DMS114 treated with DMSO at 0.1 percent for 48 hours (cell line): ENCODE measurements around the gene DUS4L.
A peak's percentile ranks its signal among the peaks of the same experiment; 100 is the strongest.

Experiments
- DNase-seq: peaks from one replicate; lab custom pipeline; 2025; ENCODE audit not compliant: unreplicated experiment; lab: John Stamatoyannopoulos, UW

The DUS4L gene

DNA sequence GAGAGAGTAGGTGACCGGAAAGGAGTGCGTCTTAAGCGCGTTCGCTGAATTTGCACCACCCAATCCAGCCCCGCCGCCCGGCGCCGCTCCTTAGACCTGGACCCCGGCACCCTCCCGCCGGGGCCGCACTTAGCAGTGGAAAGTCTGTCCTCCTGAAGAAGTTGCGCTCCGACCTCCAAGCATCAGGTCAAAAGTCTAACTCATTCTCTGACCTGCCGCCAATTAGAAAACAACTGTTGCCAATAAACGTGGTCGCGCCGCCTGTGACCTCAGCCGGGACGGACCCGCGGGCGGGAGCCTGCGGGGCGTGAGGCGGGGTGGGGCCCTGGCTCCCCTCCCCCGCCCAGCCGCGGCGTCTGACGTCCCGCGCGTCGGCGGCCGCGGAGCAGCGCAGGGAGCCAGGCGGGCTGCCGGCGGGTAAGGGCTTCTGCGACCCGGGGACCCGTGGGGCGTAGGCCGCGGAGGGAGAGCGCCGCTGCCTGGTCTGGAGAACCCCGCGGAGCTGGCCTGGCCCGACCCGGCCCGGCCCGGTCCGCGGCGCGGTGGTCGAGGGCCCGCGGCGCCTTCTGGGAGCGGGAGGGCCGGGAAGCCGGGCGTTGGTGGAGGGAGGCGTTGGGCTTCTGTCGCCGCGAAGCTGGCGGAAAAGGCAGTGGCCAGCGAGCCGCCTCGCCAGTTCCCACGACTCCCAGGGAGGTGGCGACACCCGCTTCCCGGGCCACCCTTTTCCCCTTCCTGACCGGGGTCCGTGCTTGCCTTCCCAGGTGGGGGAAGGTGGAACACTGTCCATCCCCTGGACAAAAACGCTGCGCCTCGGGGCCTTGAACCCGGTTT lies 16.3 kb downstream of the DUS4L start, which contains the start of gene BCAP29:
Gene BCAP29 (plus strand): TSS at position 362 of the 831 bp plus-strand sequence. CDS start 527 bp downstream, outside the sequence.
- peak; percentile 48 for DNase-seq

DNA sequence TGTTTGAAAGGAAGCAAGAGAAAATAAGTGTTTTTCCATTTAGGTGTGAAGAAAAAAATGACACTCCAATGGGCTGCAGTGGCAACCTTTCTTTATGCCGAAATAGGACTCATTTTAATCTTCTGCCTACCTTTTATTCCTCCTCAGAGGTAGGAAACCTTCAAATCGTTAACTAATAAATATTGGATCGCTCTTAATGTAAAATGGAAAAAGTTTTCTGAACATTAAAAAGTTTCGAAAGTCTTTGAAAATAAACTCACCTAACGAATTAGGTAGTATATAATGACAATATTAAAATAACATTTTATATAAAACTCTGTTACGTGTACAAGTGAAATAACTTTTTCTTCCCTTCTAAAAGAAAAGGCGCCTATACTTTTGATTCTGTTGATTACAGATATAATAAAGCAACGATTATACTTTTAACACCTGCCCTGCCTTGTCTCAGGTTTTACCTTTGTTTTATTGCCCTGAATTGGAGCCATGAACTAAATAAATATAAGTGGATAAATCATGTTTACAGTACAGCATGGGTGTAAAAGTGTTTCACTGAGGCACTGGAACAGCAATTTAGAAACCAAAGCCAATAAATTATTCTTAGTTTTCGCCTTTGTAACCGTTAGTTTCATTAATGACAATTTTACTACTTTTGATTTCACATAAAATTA lies 17.1 kb downstream of the DUS4L start:
- DNase-seq = no peak

DNA sequence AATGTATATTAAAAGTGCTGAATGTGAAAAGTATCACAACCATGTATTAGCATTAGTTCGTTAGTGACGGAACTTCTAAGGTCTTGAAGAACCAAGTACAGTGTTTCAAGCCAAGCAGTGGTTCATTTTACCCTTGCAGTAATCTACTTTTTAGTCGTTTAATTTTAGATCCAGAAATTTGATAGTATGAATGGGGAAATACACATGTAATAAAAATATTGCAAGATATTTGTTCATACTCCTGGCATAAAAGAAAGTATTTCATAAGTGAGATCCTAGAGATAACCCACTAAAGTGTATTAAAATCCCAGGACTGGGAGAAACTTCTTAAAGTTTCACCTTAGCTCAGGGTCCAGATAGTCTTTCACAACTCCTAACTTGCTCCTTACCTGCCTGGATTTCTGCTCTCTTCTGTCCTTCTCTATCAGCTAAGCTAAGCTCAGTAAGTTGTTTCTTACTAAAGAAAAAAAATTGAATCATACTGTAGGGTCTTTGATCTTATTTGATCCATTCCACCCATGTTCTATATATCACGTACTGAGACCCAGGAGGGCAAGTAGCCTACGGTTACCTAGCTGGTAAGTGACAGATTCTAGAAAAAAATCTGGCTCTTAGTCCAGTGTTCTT lies 17.7 kb downstream of the DUS4L start:
- no peak for DNase-seq

DNA sequence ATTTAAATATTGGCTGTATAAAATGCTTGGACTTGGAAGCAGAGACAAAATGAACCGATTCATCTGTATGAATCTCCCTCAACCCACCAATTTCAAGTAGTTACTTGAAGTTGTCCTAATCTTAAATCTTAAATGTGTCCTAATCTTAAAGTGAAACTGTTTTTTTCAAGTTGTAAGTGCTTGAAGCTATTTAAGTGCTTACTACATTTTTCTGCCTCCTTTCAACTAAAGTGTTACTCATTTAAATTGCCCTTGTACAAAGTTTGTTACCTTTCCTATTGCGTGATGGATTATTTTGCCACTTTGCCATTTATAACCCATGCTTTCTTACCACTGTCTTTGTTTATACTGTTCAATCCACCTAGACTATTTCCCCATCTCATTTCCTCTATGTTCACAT lies 19.1 kb downstream of the DUS4L start:
- DNase-seq = no peak

DNA sequence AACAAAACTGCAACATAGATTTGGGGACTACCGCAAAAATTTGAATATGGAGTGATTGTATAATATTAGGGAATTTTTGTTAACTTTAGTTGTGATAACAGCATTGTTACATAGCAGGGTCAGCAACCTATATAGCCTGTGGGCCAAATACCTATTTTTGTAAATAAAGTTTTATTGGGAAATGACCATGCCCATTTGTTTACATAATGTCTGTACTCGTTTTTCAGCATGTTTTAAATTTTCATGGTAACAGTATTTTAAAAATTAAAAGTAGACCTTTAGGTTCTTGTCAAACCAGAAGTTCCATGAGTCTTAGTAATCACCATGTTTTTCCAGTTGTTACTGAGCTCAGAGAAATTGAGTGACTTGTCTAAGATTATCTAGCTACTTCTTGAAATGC lies 20.9 kb downstream of the DUS4L start:
- no peak for DNase-seq

DNA sequence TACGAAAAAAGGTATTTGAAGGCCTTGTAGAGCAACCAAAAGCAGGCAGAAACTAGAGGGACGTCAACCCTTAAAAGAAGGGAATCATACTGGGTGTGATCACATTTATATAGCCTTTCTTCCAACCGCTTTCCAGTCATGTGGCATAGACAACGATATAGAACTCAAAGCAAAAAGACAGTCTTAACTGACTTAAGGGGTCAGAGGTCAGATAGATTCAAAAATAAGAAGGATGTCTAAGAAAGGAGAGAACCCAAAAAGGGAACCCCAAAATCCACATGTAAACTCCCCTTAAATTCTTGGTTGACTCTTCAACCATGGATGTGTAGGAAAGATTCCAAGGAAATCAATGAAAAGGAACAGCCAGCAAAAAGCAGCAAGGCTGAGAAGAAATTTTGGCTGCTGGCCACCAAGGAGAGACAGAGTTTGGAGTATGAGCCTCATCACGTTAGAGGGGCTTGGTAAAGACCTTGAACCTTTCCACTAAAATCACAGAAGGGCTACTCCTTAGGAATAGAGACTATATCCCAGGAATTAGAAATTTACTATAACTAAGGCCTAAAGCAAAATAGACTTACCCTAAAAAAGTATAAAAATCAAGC lies 24.9 kb downstream of the DUS4L start:
- DNase-seq = no peak

DNA sequence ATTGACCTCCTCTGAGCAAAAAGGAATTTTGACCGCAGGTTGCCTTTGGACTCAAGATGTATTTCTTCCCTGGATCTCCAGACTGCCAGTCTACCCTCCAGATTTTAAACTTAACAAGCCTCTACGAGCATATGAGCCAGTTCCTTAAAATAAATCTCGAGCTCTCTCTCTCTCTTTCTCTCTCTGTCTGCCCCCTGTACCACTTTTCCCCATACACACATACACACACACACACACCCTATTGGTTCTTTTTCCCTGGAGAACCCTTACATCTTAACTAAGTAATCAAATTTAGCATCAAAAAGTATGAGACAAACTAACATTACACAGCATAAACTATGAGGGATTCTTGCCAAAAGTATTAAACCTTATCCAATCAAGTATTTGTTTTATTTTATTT lies 27.6 kb downstream of the DUS4L start:
- no peak for DNase-seq

DNA sequence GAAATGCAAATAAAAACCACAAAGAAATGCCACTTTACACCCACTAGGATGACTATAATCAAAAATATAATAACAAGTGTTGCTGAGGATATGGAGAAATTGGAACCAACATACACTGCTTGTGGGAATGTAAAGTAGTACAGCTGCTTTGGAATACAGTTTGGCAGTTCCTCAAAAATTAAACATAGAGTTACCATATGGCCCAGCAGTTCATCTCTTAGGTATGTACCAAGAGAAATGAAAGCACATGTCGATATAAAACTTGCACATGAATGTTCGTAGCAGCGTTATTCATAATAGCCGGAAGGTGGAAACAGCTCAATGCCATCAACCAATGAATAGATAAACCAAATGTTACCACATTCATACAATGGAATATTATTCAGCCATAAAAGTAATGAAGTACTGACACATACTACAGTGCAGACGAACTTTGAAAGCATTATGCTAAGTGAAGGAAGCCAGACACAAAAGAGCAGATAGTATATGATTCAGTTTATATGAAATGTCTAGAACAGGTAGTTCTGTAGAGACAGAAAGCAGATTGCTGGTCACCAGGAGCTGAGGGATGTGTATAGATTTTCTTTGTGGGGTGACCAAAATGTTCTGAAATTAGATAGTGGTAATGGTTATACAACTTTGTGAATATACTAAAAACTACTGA lies 28.7 kb downstream of the DUS4L start:
- no peak for DNase-seq

DNA sequence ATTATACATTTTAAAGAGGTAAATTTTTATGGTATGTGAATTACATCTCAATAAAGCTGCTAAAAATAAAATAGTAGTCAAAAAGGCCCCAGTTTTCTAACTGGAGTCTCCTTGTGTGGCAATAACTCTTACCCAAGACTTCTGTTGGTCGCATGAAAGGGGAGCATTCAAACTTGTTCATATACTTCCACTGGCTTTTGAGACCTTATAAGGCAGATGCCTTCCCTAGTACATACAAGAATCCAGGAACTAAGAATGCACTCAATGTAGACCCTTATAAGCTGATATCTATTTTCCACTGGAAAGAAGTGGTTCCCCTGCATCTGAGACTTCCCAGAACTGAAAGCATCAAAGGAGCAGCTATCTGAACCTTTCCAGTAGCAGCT lies 29.2 kb downstream of the DUS4L start:
- no peak for DNase-seq

DNA sequence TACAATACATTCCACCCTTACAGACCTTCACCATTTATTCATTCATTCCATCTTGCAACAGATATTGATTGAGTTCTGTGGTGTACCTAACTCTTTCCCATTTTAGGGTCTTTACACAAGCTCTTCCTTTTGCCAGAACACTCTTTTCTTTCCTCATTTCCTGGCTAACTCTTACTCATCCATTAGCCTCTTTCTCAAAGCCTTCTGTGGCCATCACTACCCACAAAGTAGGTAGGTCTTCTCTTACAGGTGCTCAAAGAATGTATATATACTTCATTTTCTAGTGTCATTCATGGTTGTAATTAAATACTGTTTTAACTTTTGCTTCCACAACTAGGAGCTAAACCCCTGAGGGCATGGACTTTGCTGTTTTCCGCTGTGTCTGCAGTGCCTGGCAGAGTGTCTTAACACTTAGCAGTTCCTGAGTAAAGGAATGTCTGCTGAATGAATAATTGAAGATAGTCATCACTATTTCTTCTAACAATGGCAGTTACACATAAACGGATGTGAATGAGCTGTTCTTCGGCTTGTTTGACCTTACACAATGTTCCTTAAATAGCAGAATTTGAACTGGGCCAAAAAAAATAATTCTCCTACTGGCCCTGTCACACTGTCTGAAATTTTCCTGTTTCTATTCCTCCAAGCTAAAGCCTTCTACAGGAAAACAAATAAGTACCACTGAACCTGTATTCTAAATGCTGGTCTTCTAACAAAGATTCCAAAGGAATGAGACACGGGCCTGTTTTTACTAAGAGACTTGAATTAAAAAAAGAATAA lies 31.4 kb downstream of the DUS4L start:
- DNase-seq = no peak

DNA sequence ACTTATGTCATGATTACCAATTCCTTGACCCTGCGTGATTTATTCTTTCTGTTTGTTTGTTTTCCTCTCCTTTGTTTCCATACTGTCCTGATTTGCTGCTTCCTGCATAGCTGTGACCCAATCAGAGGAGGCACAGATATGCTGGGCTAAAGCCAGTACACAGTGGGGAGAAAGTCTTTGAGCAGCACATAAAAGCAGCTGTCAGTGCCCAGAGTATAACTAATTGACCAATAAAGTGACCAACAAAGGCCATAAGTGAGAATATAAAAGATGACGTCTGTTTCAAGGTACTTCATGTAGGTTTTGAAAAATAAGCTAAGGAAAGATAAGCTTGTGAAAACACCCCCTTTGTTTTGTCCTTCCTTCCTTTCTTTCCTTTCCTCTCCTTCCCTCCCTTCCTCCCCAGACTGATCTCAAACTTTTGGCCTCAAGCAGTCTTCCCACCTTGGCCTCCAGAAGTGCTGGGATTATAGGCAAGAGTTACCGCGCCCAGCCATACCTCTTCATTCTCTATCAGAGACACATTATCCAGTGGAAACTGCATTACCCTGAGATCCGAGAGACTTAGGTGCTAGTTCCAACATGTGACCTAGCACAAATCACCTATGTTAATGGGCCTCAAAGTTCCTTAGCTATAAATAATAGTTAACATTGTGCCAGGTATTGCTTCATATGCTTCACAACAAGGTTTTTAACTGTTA lies 33.3 kb downstream of the DUS4L start:
- no peak for DNase-seq

DNA sequence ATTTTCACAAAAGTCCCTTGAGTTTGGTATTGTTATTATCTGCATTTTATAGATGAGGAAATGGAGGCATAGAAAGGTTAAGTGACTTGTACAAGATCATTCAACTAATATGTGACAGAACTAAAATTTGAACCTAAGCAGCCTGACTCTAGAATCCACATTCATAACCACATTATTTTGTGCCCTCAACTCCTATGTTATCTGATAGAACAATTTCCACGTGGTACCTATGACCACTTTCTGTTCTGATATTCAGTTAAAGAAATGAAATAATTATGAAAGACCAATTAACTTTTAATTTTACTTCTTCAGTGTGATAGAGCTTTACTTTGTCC lies 33.8 kb downstream of the DUS4L start:
- no peak for DNase-seq

DNA sequence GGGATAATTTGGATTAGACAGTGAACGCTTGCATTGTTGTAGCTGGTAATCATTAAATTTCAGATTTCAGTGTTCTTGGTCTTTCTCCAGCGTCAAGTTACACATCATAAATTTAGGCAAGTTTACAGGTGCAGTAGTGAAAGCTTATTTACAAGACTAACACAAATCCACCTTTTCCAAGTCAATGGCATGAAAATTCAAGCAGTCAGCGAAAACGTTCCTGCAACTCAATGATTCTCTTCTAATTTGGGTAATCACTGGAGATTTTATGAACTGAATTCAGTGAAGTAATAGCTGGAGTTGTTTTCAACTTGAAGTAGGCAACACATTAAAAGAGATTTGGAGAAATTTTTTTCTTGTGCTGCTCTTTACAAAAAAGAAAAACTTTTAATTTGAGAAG lies 34.2 kb downstream of the DUS4L start:
- DNase-seq = no peak

DNA sequence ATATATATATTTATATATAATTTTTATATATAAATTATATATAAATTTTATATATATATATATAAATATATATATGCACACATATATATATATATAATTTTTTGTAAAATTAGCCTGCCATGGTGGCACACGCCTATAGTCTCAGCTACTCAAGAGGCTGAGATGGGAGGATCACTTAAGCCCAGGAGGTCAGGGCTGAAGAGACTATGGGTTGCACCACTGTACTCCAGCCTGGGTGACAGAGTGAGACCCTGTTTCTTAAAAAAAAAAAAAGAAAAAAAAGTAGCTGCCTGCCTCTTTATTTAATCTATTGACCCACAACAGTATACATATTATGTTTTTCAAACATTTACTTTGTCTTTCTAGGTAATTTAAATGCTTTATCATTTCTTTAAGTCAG lies 35.5 kb downstream of the DUS4L start:
- DNase-seq = no peak

DNA sequence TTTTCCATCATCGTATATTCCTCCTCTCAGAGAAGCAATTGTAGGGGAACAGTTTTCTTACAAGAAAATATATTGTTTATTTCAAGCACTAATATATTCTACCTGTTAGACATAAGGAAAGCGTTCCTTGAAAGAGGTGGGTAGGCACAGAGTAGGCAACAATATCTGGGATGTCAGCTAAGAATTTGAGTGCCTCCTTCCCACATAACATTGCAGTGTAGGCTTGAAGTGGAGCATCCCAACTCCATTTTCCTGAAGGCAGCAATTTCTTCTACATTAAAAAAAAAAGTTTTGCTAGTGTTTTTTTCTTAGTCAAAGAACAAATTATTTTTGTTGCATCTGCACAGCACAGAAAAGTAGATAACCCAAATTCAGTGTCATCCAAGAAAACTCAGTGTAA lies 37.0 kb downstream of the DUS4L start:
- no peak for DNase-seq

DNA sequence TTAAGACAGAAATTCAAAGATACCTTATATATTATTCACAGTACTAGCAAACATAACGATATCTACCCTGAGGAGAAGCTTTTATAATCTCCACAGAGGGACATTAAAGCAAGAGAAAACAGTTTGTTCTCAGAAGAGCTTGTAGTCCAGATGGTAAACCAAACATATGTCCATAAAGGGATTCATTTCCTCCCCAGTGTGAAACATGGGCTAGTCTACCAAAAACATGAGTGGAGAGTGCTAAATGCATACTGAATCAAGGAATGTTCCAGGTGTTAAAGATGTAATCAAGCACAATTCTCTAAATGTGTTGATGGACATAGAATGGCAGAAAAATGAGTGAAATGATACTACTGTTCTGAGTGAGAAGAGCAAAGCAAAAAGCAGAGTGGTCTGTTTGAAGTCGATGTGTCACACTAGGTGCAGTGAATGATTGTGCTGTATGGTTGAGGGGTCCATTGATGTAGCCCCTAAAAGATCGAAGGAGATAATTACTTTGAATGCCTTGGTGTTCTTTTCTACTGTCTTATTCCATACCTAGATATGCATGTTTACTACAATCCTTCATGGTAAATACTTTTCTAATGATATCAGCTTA lies 41.5 kb downstream of the DUS4L start:
- no peak for DNase-seq

DNA sequence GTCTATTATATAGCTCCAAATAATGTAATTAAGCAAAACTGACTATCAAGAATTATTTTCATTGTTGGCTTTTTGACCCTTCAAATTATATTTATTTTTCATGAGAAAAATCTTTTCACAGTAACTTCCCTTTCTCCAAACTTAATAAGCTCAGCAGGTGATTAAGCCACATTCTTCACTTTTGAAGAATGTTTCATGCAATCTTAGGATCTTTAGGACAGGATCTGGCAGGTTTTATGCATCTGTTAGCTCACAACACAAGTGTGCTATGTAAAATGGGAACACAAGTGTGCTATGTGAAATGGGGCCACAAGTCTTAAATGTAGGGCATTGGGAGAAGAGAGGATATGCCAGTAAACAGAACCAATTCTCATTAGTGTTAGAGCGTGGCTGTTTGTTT lies 42.5 kb downstream of the DUS4L start:
- DNase-seq = no peak

DNA sequence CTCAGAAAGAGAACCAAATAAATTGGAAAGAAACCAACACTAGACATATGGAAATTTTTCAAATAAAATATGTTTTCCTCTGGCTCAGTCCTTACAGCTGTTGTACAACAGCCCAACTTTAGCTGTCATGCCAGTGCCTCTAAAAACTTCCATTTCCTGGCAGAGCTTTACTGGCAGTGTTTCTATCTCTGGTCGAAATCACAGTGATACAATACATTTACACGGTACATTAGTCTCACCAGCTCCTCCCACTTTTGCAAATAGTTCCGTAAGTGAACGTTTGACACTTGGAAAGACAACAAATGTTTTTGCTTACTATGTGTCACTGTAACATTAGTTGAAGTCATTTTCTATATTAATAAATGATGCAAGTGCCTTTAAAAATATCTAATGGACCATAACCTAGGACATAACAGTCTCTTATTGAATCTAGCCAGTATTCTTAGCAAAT lies 46.1 kb downstream of the DUS4L start:
- no peak for DNase-seq

DNA sequence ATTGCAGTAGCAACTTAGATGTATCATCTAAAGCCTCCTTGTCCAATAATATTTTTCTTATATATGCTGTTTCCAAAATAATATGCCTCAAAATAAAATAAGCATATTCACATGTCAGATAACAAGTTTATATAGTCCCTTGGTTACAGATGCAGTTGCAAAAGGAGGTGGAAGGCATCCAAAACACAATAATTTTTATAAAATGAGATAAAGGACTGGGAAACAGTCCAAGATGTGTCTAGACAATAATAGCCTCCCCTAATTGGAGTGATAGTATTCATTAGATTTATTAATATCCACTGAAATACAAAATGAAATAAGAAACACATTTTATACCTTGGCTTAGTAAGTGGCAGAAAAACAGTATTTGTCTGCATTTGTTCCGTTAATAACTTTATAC lies 46.6 kb downstream of the DUS4L start:
- DNase-seq = no peak
